A549 (cell line): Measurements from ENCODE around the gene CCDC47. TPM values are rescaled to one million over a fixed set of nuclear protein-coding genes. Genes with fewer than 3 reads are reported as not detected.

Experiments
- ATAC-seq, 2 experiments: fragments of 200-7000 bp in 1 of 2; fragments of >200 bp in 1 of 2; cut with Nextera tagmentation in 1 of 2; cut with Tn5 transposase in 1 of 2; 3 replicates each; pipeline versions ENCODE4 v1.8.0 to v1.9.1; 2018 to 2020; ENCODE audit warnings: mild to moderate bottlenecking in 1 of 2, moderate library complexity in 1 of 2
- CTCF ChIA-PET: fragments of 300-600 bp; sonication (Branson Sonifier 250); formaldehyde crosslinking; extraction: SDS; loops from one replicate; lab custom pipeline; 2021; ENCODE audit warnings: antibody characterized with exemption, inconsistent platforms; lab: Yijun Ruan, JAX
- POLR2A ChIA-PET: fragments of 350-600 bp; formaldehyde crosslinking; extraction: SDS; loops from one replicate; lab custom pipeline; 2021; ENCODE audit warnings: antibody characterized with exemption, inconsistent platforms; lab: Yijun Ruan, JAX
- DNase-seq, 2 experiments: peaks; one replicate each; pipeline versions ENCODE4 v3.0.0 to v3.0.0-alpha.2; 2011 to 2016; ENCODE audit warnings: low read depth in 1 of 2, low spot score in 1 of 2
- FAIRE-seq: peaks from 2 replicates; lab custom pipeline; 2011; peaks lifted over from hg19 to GRCh38; lab: Jason Lieb, UNC
- H3K27ac ChIP-seq, 2 experiments: fragments of >200 bp; sonication (Bioruptor Twin); formaldehyde crosslinking; 3 replicates each; pipeline ENCODE4 v1.5.1; 2016 to 2017
- H3K4me1 ChIP-seq: fragments of >200 bp; sonication (Bioruptor Twin); formaldehyde crosslinking; 3 replicates; pipeline ENCODE4 v1.6.1; 2016
- H3K4me2 ChIP-seq: fragments of >200 bp; sonication (Bioruptor Twin); formaldehyde crosslinking; 3 replicates; pipeline ENCODE4 v1.6.1; 2016
- H3K4me3 ChIP-seq: fragments of >200 bp; sonication (Bioruptor Twin); formaldehyde crosslinking; 3 replicates; pipeline ENCODE4 v1.5.1; 2016
- H3K9me3 ChIP-seq: fragments of >200 bp; sonication (Bioruptor Twin); formaldehyde crosslinking; 3 replicates; pipeline ENCODE4 v1.6.1; 2016
- CBX8 ChIP-seq: fragments of 200-600 bp; sonication (generic); IDR thresholded peaks from 2 replicates; pipeline ENCODE4 v1.6.1; 2016
- CEBPB ChIP-seq, 2 experiments: fragments of >200 bp in 1 of 2; sonication (Bioruptor Twin) in 1 of 2; formaldehyde crosslinking in 1 of 2; IDR thresholded peaks; 2 replicates each; pipeline ENCODE4 v1.6.1; 2012 to 2016
- CHD2 ChIP-seq: fragments of 150-350 bp; IDR thresholded peaks from 2 replicates; pipeline ENCODE4 v1.6.1; 2014; ENCODE audit warnings: low read length; ENCODE audit not compliant: partially characterized antibody
- E2F6 ChIP-seq: IDR thresholded peaks from 2 replicates; pipeline ENCODE4 v1.6.1; 2012; ENCODE audit warnings: low read depth, borderline replicate concordance
- EP300 ChIP-seq, 2 experiments: fragments of >200 bp; sonication (Bioruptor Twin); formaldehyde crosslinking; IDR thresholded peaks; 2 replicates in 1 of 2; 3 replicates in 1 of 2; pipeline ENCODE4 v1.6.1; 2016 to 2017
- FOSB ChIP-seq: fragments of 250-450 bp; sonication (Bioruptor Pico); IDR thresholded peaks from 2 replicates; pipeline ENCODE4 v1.5.0; 2020; ENCODE audit warnings: mild to moderate bottlenecking, moderate library complexity
- GATA3 ChIP-seq: IDR thresholded peaks from 2 replicates; pipeline ENCODE4 v1.6.1; 2012; ENCODE audit warnings: borderline replicate concordance
- HEYL ChIP-seq: fragments of 250-450 bp; sonication (Bioruptor Pico); IDR thresholded peaks from 2 replicates; pipeline ENCODE4 v1.8.0; 2021; ENCODE audit warnings: mild to moderate bottlenecking, moderate library complexity
- HMGXB4 ChIP-seq: fragments of 250-450 bp; sonication (Bioruptor Pico); IDR thresholded peaks from 2 replicates; pipeline ENCODE4 v1.5.0; 2021; ENCODE audit warnings: mild to moderate bottlenecking, moderate library complexity, borderline replicate concordance
- JUNB ChIP-seq: fragments of >200 bp; sonication (Bioruptor Twin); formaldehyde crosslinking; IDR thresholded peaks from 2 replicates; pipeline ENCODE4 v1.6.1; 2016
- KDM1A ChIP-seq: fragments of 200-600 bp; sonication (generic); IDR thresholded peaks from 2 replicates; pipeline ENCODE4 v1.6.1; 2016; ENCODE audit warnings: low read depth, mild to moderate bottlenecking
- KDM5A ChIP-seq: fragments of 200-600 bp; sonication (generic); IDR thresholded peaks from 2 replicates; pipeline ENCODE4 v1.6.1; 2016; ENCODE audit warnings: antibody characterized with exemption, mild to moderate bottlenecking
- MAFK ChIP-seq: fragments of 450-650 bp; IDR thresholded peaks from 2 replicates; pipeline ENCODE4 v1.6.1; 2014; ENCODE audit not compliant: partially characterized antibody
- NPAS2 ChIP-seq: fragments of 250-450 bp; sonication (Bioruptor Pico); IDR thresholded peaks from 2 replicates; pipeline ENCODE4 v1.8.0; 2022; ENCODE audit warnings: mild to moderate bottlenecking, moderate library complexity, borderline replicate concordance
- NR3C1 ChIP-seq: fragments of >200 bp; sonication (Bioruptor Twin); formaldehyde crosslinking; IDR thresholded peaks from 3 replicates; pipeline ENCODE4 v1.6.1; 2017
- PHF8 ChIP-seq: fragments of 200-600 bp; sonication (generic); IDR thresholded peaks from 2 replicates; pipeline ENCODE4 v1.6.1; 2016; ENCODE audit warnings: low read depth, mild to moderate bottlenecking, antibody characterized with exemption, moderate library complexity, borderline replicate concordance
- POLR2AphosphoS2 ChIP-seq: conservative IDR thresholded peaks from 2 replicates; pipeline ENCODE4 v1.6.1; 2012; ENCODE audit warnings: low read length, improper control_type of control experiment, inconsistent platforms
- REST ChIP-seq: fragments of 200-600 bp; sonication (generic); IDR thresholded peaks from 2 replicates; pipeline ENCODE4 v1.6.1; 2016; ENCODE audit warnings: antibody characterized with exemption, mild to moderate bottlenecking, moderate library complexity
- RNF2 ChIP-seq: fragments of 200-600 bp; sonication (generic); IDR thresholded peaks from 2 replicates; pipeline ENCODE4 v1.6.1; 2016; ENCODE audit warnings: low read depth, mild to moderate bottlenecking, antibody characterized with exemption, moderate library complexity, borderline replicate concordance
- SREBF2 ChIP-seq: fragments of 450-650 bp; IDR thresholded peaks from 2 replicates; pipeline ENCODE4 v1.6.1; 2014; ENCODE audit warnings: mild to moderate bottlenecking, moderate library complexity
- ZNF302 ChIP-seq: fragments of 250-450 bp; sonication (Bioruptor Pico); IDR thresholded peaks from 2 replicates; pipeline ENCODE4 v1.9.0; 2021; ENCODE audit warnings: inconsistent platforms, mild to moderate bottlenecking, moderate library complexity
- WGBS: methylation state at CpG from one replicate; pipeline ENCODE4 v1.1.6; 2017; ENCODE audit errors: missing lambda C conversion rate; 5-methylcytosine and 5-hydroxymethylcytosine counted together
- polyA plus RNA-seq, 4 experiments: library from polyadenylated mRNA; depleted of rRNA in 3 of 4; stranded (reverse); fragments of >200 nt; fragmentation: RNase III in 1 of 4; extraction: RNeasy Plus Mini Kit Qiagen cat#74134 plus additional on column Dnase treatment in 1 of 4; gene quantifications; 2 replicates in 3 of 4; 3 replicates in 1 of 4; pipeline ENCODE4 v1.2.3, GENCODE V29; 2011 to 2017
- TF ChIP-seq, protein P1 (sequence below): fragments of 250-450 bp; sonication (Bioruptor Pico); IDR thresholded peaks from 2 replicates; pipeline ENCODE4 v1.5.0; 2020; ENCODE audit warnings: low read depth, mild to moderate bottlenecking, moderate library complexity
- TF ChIP-seq, protein P2 (sequence below): IDR thresholded peaks from 2 replicates; pipeline ENCODE4 v1.6.1; 2012
- TF ChIP-seq, protein P3 (sequence below): fragments of >200 bp; sonication (Bioruptor Twin); formaldehyde crosslinking; IDR thresholded peaks from 3 replicates; pipeline ENCODE4 v1.6.1; 2016

The CCDC47 gene
- polyA plus RNA-seq, 2 of the 4 experiments (the other 2 are of a cell fraction), result 141 to 163 TPM

GRCh38 chr17:63714550-63715277, 58.7 kb downstream of the CCDC47 start:
- ChIA-PET POLR2A (interaction anchor here (0.6 kb wide), 1 partner anchor 27 kb away, joined by 3 read pairs; no protein-coding TSS in a partner anchor), CTCF (interaction anchor here (0.7 to 3.6 kb wide), 6 partner anchors 11 to 134 kb away, joined by 3 to 17 read pairs (median 4); no protein-coding TSS in a partner anchor)
- TF ChIP-seq NR3C1, result no peak
- no peak for TF ChIP-seq E2F6
- TF ChIP-seq, protein P1, sequence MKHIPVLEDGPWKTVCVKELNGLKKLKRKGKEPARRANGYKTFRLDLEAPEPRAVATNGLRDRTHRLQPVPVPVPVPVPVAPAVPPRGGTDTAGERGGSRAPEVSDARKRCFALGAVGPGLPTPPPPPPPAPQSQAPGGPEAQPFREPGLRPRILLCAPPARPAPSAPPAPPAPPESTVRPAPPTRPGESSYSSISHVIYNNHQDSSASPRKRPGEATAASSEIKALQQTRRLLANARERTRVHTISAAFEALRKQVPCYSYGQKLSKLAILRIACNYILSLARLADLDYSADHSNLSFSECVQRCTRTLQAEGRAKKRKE (CRISPR knock-in tag), result no peak
- TF ChIP-seq REST, result no peak
- TF ChIP-seq SREBF2, result no peak
- no peak for TF ChIP-seq CEBPB (IDR thresholded peaks at IDR 0.05)
- TF ChIP-seq GATA3, result no peak
- no peak for TF ChIP-seq MAFK
- no peak for TF ChIP-seq FOSB (CRISPR knock-in tag)
- Histone ChIP-seq H3K27ac (no peak overlapping the region), H3K9me3 (no peaks in the 10 kb centered on the region), H3K4me3 (no peak overlapping the region), H3K4me1 (no peaks in the 10 kb centered on the region), H3K4me2 (no peak overlapping the region)
- DNase-seq (no peak), FAIRE-seq (no peak), ATAC-seq (peak; percentile 39 to 54; a peak in 3 of 6 replicates)
- 82% methylated on average over 10 of the region's 10 CpGs for WGBS

DNA sequence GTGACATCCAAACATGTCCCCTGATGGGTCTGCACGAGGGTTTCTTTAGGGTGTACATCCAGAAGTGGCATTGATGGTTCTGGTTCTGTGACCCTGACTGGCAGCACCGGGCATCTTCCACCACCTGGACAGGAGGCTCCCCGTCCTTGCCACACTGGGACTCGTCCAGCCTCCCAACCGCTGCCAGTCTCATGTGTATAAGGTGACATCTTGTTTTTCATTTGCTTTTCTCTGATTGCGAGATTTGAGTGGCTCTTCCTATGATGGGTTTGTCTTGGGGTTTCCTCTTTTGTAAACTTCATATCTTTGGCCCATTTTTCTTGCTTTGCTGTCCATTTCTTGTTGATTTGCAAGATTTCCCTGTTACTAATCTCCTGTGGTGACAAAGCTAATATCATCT, 64.3 kb downstream of the CCDC47 start:
- Histone ChIP-seq H3K9me3 (no peaks in the 10 kb centered on the region), H3K4me2 (no peak overlapping the region), H3K27ac (no peak overlapping the region), H3K4me3 (no peak overlapping the region), H3K4me1 (no peaks in the 10 kb centered on the region)
- FAIRE-seq (no peak), DNase-seq (no peak), ATAC-seq (no peak)
- ChIA-PET CTCF (interaction anchor here (0.6 to 1.6 kb wide), 3 partner anchors 8 to 296 kb away, joined by 3 to 5 read pairs (median 3); no protein-coding TSS in a partner anchor), POLR2A (no interaction called here)
- WGBS, result 90% methylated on average over 6 of the region's 6 CpGs
- TF ChIP-seq KDM5A (no peak), ZNF302 (CRISPR knock-in tag) (no peak), POLR2AphosphoS2 (no peak), CHD2 (no peak)

DNA sequence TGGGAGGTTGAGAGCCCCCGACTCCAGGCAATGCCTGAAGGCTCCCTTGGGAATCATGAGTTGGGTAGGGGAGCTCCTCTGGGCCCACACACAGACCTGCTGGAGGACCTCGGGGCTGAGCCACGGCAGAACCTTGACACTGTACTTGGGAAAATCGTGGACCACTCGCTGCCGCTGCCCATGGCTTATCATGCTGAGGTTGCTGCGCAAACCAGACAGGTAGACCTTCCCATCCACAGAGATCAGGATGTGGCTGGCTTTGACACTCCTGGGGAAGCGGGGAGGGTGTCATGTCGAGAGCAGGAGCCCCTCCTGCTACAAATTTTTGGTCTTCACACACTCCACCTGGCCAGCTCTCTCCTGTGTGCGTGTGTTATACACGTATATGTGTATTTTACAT, 66.2 kb downstream of the CCDC47 start:
- ATAC-seq (no peak), DNase-seq (no peak), FAIRE-seq (no peak)
- WGBS, result 94% methylated on average over 11 of the region's 11 CpGs
- no peak overlapping the region for H3K4me2 ChIP-seq
- H3K27ac ChIP-seq, result no peak overlapping the region
- POLR2A ChIA-PET, result no interaction called here
- no peaks in the 10 kb centered on the region for H3K4me1 ChIP-seq
- H3K4me3 ChIP-seq, result no peak overlapping the region
- H3K9me3 ChIP-seq, result no peaks in the 10 kb centered on the region
- CTCF ChIA-PET, result interaction anchor here (0.7 to 1.4 kb wide), 3 partner anchors 9 to 82 kb away, joined by 3 to 4 read pairs (median 4); no protein-coding TSS in a partner anchor
- no peak for TF ChIP-seq HMGXB4 (CRISPR knock-in tag)
- no peak for TF ChIP-seq RNF2
- TF ChIP-seq, protein P2, sequence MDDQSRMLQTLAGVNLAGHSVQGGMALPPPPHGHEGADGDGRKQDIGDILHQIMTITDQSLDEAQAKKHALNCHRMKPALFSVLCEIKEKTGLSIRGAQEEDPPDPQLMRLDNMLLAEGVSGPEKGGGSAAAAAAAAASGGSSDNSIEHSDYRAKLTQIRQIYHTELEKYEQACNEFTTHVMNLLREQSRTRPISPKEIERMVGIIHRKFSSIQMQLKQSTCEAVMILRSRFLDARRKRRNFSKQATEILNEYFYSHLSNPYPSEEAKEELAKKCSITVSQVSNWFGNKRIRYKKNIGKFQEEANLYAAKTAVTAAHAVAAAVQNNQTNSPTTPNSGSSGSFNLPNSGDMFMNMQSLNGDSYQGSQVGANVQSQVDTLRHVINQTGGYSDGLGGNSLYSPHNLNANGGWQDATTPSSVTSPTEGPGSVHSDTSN, result no peak
- TF ChIP-seq KDM1A, result no peak
- TF ChIP-seq NPAS2 (CRISPR knock-in tag), result no peak
- TF ChIP-seq SREBF2, result no peak
- no peak for TF ChIP-seq CBX8
- TF ChIP-seq EP300 (IDR thresholded peaks at IDR 0.05), result no peak
- no peak for TF ChIP-seq JUNB
- no peak for TF ChIP-seq PHF8
- TF ChIP-seq HEYL (CRISPR knock-in tag), result no peak
- TF ChIP-seq, protein P3, sequence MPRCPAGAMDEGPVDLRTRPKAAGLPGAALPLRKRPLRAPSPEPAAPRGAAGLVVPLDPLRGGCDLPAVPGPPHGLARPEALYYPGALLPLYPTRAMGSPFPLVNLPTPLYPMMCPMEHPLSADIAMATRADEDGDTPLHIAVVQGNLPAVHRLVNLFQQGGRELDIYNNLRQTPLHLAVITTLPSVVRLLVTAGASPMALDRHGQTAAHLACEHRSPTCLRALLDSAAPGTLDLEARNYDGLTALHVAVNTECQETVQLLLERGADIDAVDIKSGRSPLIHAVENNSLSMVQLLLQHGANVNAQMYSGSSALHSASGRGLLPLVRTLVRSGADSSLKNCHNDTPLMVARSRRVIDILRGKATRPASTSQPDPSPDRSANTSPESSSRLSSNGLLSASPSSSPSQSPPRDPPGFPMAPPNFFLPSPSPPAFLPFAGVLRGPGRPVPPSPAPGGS, result no peak
